ENCODE measurements around the gene NCAM2. TPM values are rescaled to one million over a fixed set of nuclear protein-coding genes. Genes with fewer than 3 reads are reported as not detected.
A peak's percentile ranks its signal among the peaks of the same experiment; 100 is the strongest.

Gene NCAM2
- total RNA-seq, 1 donor from 2014 or later = 3.6 TPM

GRCh38 chr21:21097466-21097865 lies 99.3 kb downstream of the NCAM2 start:
- H3K27ac Mint-ChIP-seq (ENCODE audit: unreplicated experiment) = no peak overlapping the region
- H3K36me3 Mint-ChIP-seq (ENCODE audit: low read depth) = no peaks in the 10 kb centered on the region

GRCh38 chr21:21101911-21102310 lies 103.7 kb downstream of the NCAM2 start:
- peaks cover 43% of the 10 kb centered on the region for H3K4me1 Mint-ChIP-seq
- no peak overlapping the region for H3K4me3 Mint-ChIP-seq
- peak; percentile 57 for TF ChIP-seq CTCF (conservative IDR thresholded peaks at IDR 0.05)
- H3K27me3 Mint-ChIP-seq (ENCODE audit: low read depth) = no peaks in the 10 kb centered on the region
- peak; percentile 22 for DNase-seq (ENCODE audit: low read depth, low spot score)
- H3K27ac Mint-ChIP-seq (ENCODE audit: unreplicated experiment) = no peak overlapping the region
- H3K36me3 Mint-ChIP-seq (ENCODE audit: low read depth) = no peaks in the 10 kb centered on the region
- H3K9me3 Mint-ChIP-seq = no peaks in the 10 kb centered on the region

More at GRCh38 chr21:21097466-21097865, 99.3 kb downstream of the NCAM2 start:
- no peak for DNase-seq (ENCODE audit: low read depth, low spot score)
- no peaks in the 10 kb centered on the region for H3K9me3 Mint-ChIP-seq
- no peak overlapping the region for H3K4me3 Mint-ChIP-seq
- H3K27me3 Mint-ChIP-seq (ENCODE audit: low read depth) = no peaks in the 10 kb centered on the region
- no peak for TF ChIP-seq CTCF (conservative IDR thresholded peaks at IDR 0.05)
- H3K4me1 Mint-ChIP-seq = peaks cover 17% of the 10 kb centered on the region

GRCh38 chr21:21102896-21103295 lies 104.7 kb downstream of the NCAM2 start:
- H3K36me3 Mint-ChIP-seq (ENCODE audit: low read depth) = no peaks in the 10 kb centered on the region
- peak overlapping the region; percentile 20 for H3K27ac Mint-ChIP-seq (ENCODE audit: unreplicated experiment)
- peaks cover 43% of the 10 kb centered on the region for H3K4me1 Mint-ChIP-seq
- H3K27me3 Mint-ChIP-seq (ENCODE audit: low read depth) = no peaks in the 10 kb centered on the region
- no peaks in the 10 kb centered on the region for H3K9me3 Mint-ChIP-seq
- TF ChIP-seq CTCF (conservative IDR thresholded peaks at IDR 0.05) = no peak
- peak overlapping the region; percentile 4 for H3K4me3 Mint-ChIP-seq
- DNase-seq (ENCODE audit: low read depth, low spot score) = no peak

GRCh38 chr21:21103692-21104091 lies 105.5 kb downstream of the NCAM2 start:
- Mint-ChIP-seq H3K27me3 (ENCODE audit: low read depth) (no peaks in the 10 kb centered on the region), H3K27ac (ENCODE audit: unreplicated experiment) (peak overlapping the region; percentile 47), H3K4me1 (peaks cover 43% of the 10 kb centered on the region), H3K4me3 (peak overlapping the region; percentile 14), H3K36me3 (ENCODE audit: low read depth) (no peaks in the 10 kb centered on the region), H3K9me3 (no peaks in the 10 kb centered on the region)
- TF ChIP-seq CTCF (conservative IDR thresholded peaks at IDR 0.05) = no peak
- DNase-seq (ENCODE audit: low read depth, low spot score) = no peak

GRCh38 chr21:21109736-21110135 lies 111.5 kb downstream of the NCAM2 start:
- Mint-ChIP-seq H3K4me3 (no peak overlapping the region), H3K4me1 (peaks cover 3% of the 10 kb centered on the region), H3K9me3 (no peaks in the 10 kb centered on the region), H3K27me3 (ENCODE audit: low read depth) (no peaks in the 10 kb centered on the region), H3K36me3 (ENCODE audit: low read depth) (no peaks in the 10 kb centered on the region), H3K27ac (ENCODE audit: unreplicated experiment) (no peak overlapping the region)
- DNase-seq (ENCODE audit: low read depth, low spot score) = no peak
- TF ChIP-seq CTCF (conservative IDR thresholded peaks at IDR 0.05) = no peak

Data from neural crest cell (in vitro differentiated cells).